ENCODE data around the gene SUGCT. TPM values are rescaled to one million over a fixed set of nuclear protein-coding genes. Genes with fewer than 3 reads are reported as not detected.

SUGCT gene
- total and polyA plus RNA-seq, 9 of the 15 experiments (the other 6 are each of a cell fraction or from before 2014, with no cell fraction given) = 0.58 to 2.5 (median 1.4) TPM

- Histone ChIP-seq H3K36me3 (ENCODE audit: control insufficient read depth, insufficient read depth, low read length) (no peaks in the 10 kb centered on the region), H3K9ac (ENCODE audit: insufficient read depth in 1 of 2, low read depth in 2 of 2, low read length in 2 of 2) (no peak overlapping the region), H3K27me3 (ENCODE audit: control insufficient read depth in 2 of 2, insufficient read depth in 2 of 2, low read length in 2 of 2) (no peaks in the 10 kb centered on the region), H3K27ac (ENCODE audit: extremely low read depth, low read depth, low read length) (no peak overlapping the region), H2AFZ (ENCODE audit: low read depth, low read length) (no peak overlapping the region), H3K79me2 (ENCODE audit: control insufficient read depth, insufficient read depth, low read length) (no peaks in the 10 kb centered on the region), H3K4me1 (replicated peaks in 1 of 2; ENCODE audit: control insufficient read depth in 2 of 2, insufficient read depth in 2 of 2, low read length in 2 of 2) (no peaks in the 10 kb centered on the region), H3K4me2 (ENCODE audit: insufficient read depth, low read length) (no peak overlapping the region), H4K20me1 (replicated peaks; ENCODE audit: control insufficient read depth, insufficient read depth, low read length) (no peaks in the 10 kb centered on the region), H3K4me3 (no peak overlapping the region), H3K9me3 (replicated peaks; ENCODE audit: control insufficient read depth, insufficient read depth, low read depth, low read length) (no peaks in the 10 kb centered on the region), H3K9me1 (ENCODE audit: control insufficient read depth, insufficient read depth, low read length) (no peaks in the 10 kb centered on the region)
- TF ChIP-seq AFF1 (IDR thresholded peaks at IDR 0.05; ENCODE audit: low read depth in 1 of 2, partially characterized antibody in 2 of 2) (no peak), CBX3 (IDR thresholded peaks at IDR 0.05; ENCODE audit: borderline replicate concordance in 1 of 2, low read length in 2 of 2) (no peak), ZBTB43 (CRISPR knock-in tag; IDR thresholded peaks at IDR 0.05) (no peak)
- in situ Hi-C loops (cut with MboI) (loop anchor here (10.0 kb wide), 1 partner anchor 752 kb away; no protein-coding TSS in a partner anchor), intact Hi-C loops (cut with micrococcal nuclease) (no loop called here)
- no peak for FAIRE-seq
- WGBS (ENCODE audit: insufficient coverage, low coverage, missing lambda C conversion rate) = 18% methylated on average over 1 of the region's 1 CpG
- no peak for DNase-seq (ENCODE audit: extremely low read depth in 1 of 4, low spot score in 3 of 4)
- POLR2A ChIA-PET = no interaction called here
- CTCF ChIA-PET (ENCODE audit: low intra/inter-chr PET ratio) = no interaction called here
- ATAC-seq = no peak
- BruUV-seq (replicated peaks) = no TSS peak
These were observed 367.6 kb downstream of the SUGCT start for GRCh38 chr7:40502359-40502758.

Measured in K562 (cell line).